Kidney (tissue), 14 donors: ENCODE measurements around the gene C22orf42. TPM values are rescaled to one million over a fixed set of nuclear protein-coding genes. Genes with fewer than 3 reads are reported as not detected.

Experiments
- DNase-seq, 5 donors: peaks; one replicate each; pipeline ENCODE4 v3.0.0-alpha.2; 2013 to 2020
- FAIRE-seq: peaks from 2 replicates; lab custom pipeline; 2012; peaks lifted over from hg19 to GRCh38; lab: Jason Lieb, UNC
- H3K27ac ChIP-seq, 2 donors: one replicate each; pipeline ENCODE4 v1.7.0; 2013; ENCODE audit warnings: low read depth in 2 of 2, low read length in 2 of 2, inconsistent platforms in 1 of 2
- H3K27me3 ChIP-seq: one replicate; pipeline ENCODE4 v1.7.1; 2013; ENCODE audit warnings: low read length, inconsistent platforms; ENCODE audit not compliant: control insufficient read depth, insufficient read depth
- H3K36me3 ChIP-seq, 3 donors: one replicate each; pipeline versions ENCODE4 v1.7.0 to v1.7.1; 2013; ENCODE audit warnings: low read length in 3 of 3, control low read depth in 1 of 3, inconsistent platforms in 1 of 3; ENCODE audit not compliant: insufficient read depth in 3 of 3, control insufficient read depth in 2 of 3
- H3K4me1 ChIP-seq, 3 donors: one replicate each; pipeline versions ENCODE4 v1.7.0 to v1.7.1; 2013; ENCODE audit warnings: low read length in 3 of 3, inconsistent platforms in 1 of 3, low read depth in 1 of 3; ENCODE audit not compliant: control insufficient read depth in 2 of 3, insufficient read depth in 2 of 3
- H3K4me3 ChIP-seq, 3 donors: one replicate each; pipeline versions ENCODE4 v1.7.0 to v1.8.1; 2013; ENCODE audit warnings: low read length in 3 of 3, control low read depth in 1 of 3, inconsistent platforms in 1 of 3
- H3K9ac ChIP-seq, 3 donors: one replicate each; pipeline versions ENCODE4 v1.7.0 to v1.7.1; 2013; ENCODE audit warnings: low read length in 3 of 3, control low read depth in 1 of 3, inconsistent platforms in 1 of 3
- H3K9me3 ChIP-seq, 3 donors: one replicate each; pipeline versions ENCODE4 v1.7.0 to v1.7.1; 2013; ENCODE audit warnings: low read length in 3 of 3, control low read depth in 1 of 3, inconsistent platforms in 1 of 3; ENCODE audit not compliant: control insufficient read depth in 2 of 3, insufficient read depth in 1 of 3
- CTCF ChIP-seq: IDR thresholded peaks from 3 replicates; pipeline ENCODE4 v1.5.1; 2012; ENCODE audit warnings: mild to moderate bottlenecking, moderate library complexity, borderline replicate concordance; ENCODE audit not compliant: insufficient read depth; ENCODE audit errors: extremely low read depth
- intact Hi-C: fragments of 100-400 bp; cut with DNase I; formaldehyde crosslinking; loops from one replicate; pipeline ENCODE4 v1.11.1; 2022
- polyA plus RNA-seq: library from polyadenylated mRNA; stranded (reverse); fragments of 350-450 nt; fragmentation: Illumina TruSeq; extraction: RNeasy Lipid Tissue Mini Kit (QIAGEN cat#74804); gene quantifications from one replicate; pipeline ENCODE4 v1.2.3, GENCODE V29; 2014; ENCODE audit warnings: low read depth, low replicate concordance; ENCODE audit not compliant: insufficient read depth
- total RNA-seq: library from RNA; stranded (reverse); fragmentation: NEBNext Ultra II Directional; extraction: Animal tissue kit (Norgen Biotek cat#: 25700); gene quantifications from one replicate; pipeline ENCODE4 v1.2.1, GENCODE V29; 2021
- donor health status: control.
- donor health status: control.
- donor health status: control.
- donor health status: control.
- donor health status: control.
- donor health status: DM: yes; HTN: yes; CAD: no.
- donor health status: Normal renal cell carcinoma (clear cell type).

C22orf42 gene
- total and polyA plus RNA-seq, 2 donors from 2014 or later: not detected

- Histone ChIP-seq H3K9me3 (no peaks in the 10 kb centered on the region), H3K9ac (no peak overlapping the region), H3K4me1 (peaks cover 0 to 5% (median 0%) of the 10 kb centered on the region in 3 donors), H3K4me3 (peak overlapping the region in 1 of 3 donors; percentile 42), H3K36me3 (no peaks in the 10 kb centered on the region), H3K27me3 (no peaks in the 10 kb centered on the region), H3K27ac (no peak overlapping the region)
- intact Hi-C loops: no loop called here
- peak in 2 of 5 donors; percentile 27 to 36 for DNase-seq
- no peak for FAIRE-seq
- TF ChIP-seq CTCF: no peak
These were observed 45.1 kb upstream of the C22orf42 start for GRCh38 chr22:32204040-32204855.

GRCh38 chr22:32203181-32204039 is 44.3 kb upstream of the C22orf42 start:
- peaks cover 0 to 5% (median 0%) of the 10 kb centered on the region in 3 donors for H3K4me1 ChIP-seq
- no peaks in the 10 kb centered on the region for H3K36me3 ChIP-seq
- intact Hi-C loops: no loop called here
- H3K27me3 ChIP-seq: no peaks in the 10 kb centered on the region
- FAIRE-seq (no peak), DNase-seq (peak in 2 of 5 donors; percentile 24 to 48)
- no peak overlapping the region for H3K9ac ChIP-seq
- H3K4me3 ChIP-seq: peak overlapping the region in 1 of 3 donors; percentile 27
- no peaks in the 10 kb centered on the region for H3K9me3 ChIP-seq
- no peak for TF ChIP-seq CTCF
- no peak overlapping the region for H3K27ac ChIP-seq

DNA sequence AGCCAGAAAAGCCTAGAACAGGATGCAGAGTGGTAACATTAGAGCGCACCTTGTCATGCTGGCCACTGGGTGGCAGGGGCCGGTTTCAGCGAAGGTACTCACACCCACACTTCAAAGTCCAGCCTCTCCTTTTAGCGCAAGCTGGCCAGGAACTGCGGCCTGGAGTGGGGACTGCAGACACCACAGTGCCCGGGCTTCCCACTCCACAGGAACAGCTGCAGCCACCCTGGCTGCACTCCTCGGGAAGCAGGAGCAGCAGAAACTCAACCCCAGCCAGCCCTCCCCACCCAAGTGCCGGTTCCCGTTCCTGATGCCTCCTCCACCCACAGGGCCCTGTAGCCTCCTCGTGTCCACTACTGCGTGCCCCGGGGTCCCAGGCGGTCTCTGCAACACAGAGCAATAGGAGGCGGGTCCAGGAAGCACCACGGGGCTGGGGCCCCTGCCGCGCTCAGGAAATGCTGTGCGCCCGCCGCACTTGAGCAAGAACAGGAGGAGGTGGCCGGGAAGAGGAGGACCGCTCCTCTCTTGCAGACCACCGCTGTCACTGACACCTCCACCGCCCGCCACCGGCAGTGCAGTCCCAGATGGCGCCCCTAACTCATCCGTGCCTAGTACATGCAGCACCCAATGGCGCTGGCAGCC is 43.6 kb upstream of the C22orf42 start:
- H3K9ac ChIP-seq: no peak overlapping the region
- no peaks in the 10 kb centered on the region for H3K36me3 ChIP-seq
- no peaks in the 10 kb centered on the region for H3K9me3 ChIP-seq
- intact Hi-C loops: no loop called here
- H3K27ac ChIP-seq: no peak overlapping the region
- no peaks in the 10 kb centered on the region for H3K27me3 ChIP-seq
- FAIRE-seq (no peak), DNase-seq (peak in 4 of 5 donors; percentile 74 to 85 (median 84))
- H3K4me3 ChIP-seq: peak overlapping the region in 1 of 3 donors; percentile 27
- peak; percentile 64 for TF ChIP-seq CTCF
- H3K4me1 ChIP-seq: peaks cover 0 to 5% (median 0%) of the 10 kb centered on the region in 3 donors
